Fibroblast of lung (primary cell): ENCODE data around the gene PCDH9.

ENCODE experiments used
- CTCF ChIP-seq, 2 donors: IDR thresholded peaks in 1 of 2; conservative IDR thresholded peaks in 1 of 2; 1 replicate in 1 of 2; 2 replicates in 1 of 2; pipeline ENCODE4 v1.5.1; 2011 to 2012; ENCODE audit warnings: low read length in 2 of 2, control low read depth in 1 of 2, inconsistent platforms in 1 of 2, low read depth in 1 of 2, mild to moderate bottlenecking in 1 of 2
- EZH2 ChIP-seq: IDR thresholded peaks from 2 replicates; pipeline ENCODE4 v1.5.1; 2012; ENCODE audit warnings: low read length, control low read depth, mild to moderate bottlenecking; ENCODE audit errors: missing control alignments

- TF ChIP-seq CTCF (conservative IDR thresholded peaks at IDR 0.05 in 1 of 2, IDR thresholded peaks at IDR 0.05 in 1 of 2; ENCODE audit: low read depth in 1 of 2, low read length in 2 of 2) (no peak), EZH2 (no peak)
Measured at GRCh38 chr13:66660468-66660813, 569.7 kb downstream of the PCDH9 start.
